H1 (cell line): ENCODE results near the gene TRAIP. TPM values are rescaled to one million over a fixed set of nuclear protein-coding genes. Genes with fewer than 3 reads are reported as not detected.

Experiments
- CBX5 ChIP-seq: fragments of 300-800, 300-1000 bp; sonication (generic); IDR thresholded peaks from 2 replicates; pipeline ENCODE4 v1.7.1; 2016; ENCODE audit warnings: antibody characterized with exemption, low read length, low read depth
- CREB1 ChIP-seq: IDR thresholded peaks from 2 replicates; pipeline ENCODE4 v1.6.1; 2012; ENCODE audit warnings: inconsistent platforms
- FOSL1 ChIP-seq: IDR thresholded peaks from 2 replicates; pipeline ENCODE4 v1.6.1; 2011; ENCODE audit warnings: mild to moderate bottlenecking, low read depth, low read length, moderate library complexity; ENCODE audit not compliant: insufficient read depth
- GABPA ChIP-seq: IDR thresholded peaks from 2 replicates; pipeline ENCODE4 v1.6.1; 2011; ENCODE audit warnings: mild to moderate bottlenecking, low read length, moderate library complexity, borderline replicate concordance; ENCODE audit not compliant: insufficient read depth
- KDM1A ChIP-seq: fragments of 200-600, 300-600 bp; sonication (generic); IDR thresholded peaks from 2 replicates; pipeline ENCODE4 v1.7.1; 2016; ENCODE audit warnings: mild to moderate bottlenecking, low read length, borderline replicate concordance
- POLR2AphosphoS5 ChIP-seq: IDR thresholded peaks from 2 replicates; pipeline ENCODE4 v1.6.1; 2011; ENCODE audit warnings: low read depth, low read length
- TCF12 ChIP-seq: IDR thresholded peaks from 2 replicates; pipeline ENCODE4 v1.6.1; 2011; ENCODE audit warnings: low read depth, mild to moderate bottlenecking, low read length
- polyA plus RNA-seq, 7 experiments: library from polyadenylated mRNA; depleted of rRNA in 3 of 7; stranded (reverse) in 5 of 7; unstranded in 2 of 7; fragments of >200 nt in 5 of 7; fragments of 200-250 nt in 2 of 7; gene quantifications; 1 replicate in 5 of 7; 2 replicates in 1 of 7; 4 replicates in 1 of 7; pipeline versions ENCODE4 v1.2.1 to v1.2.3, GENCODE V29; 2011 to 2013; ENCODE audit warnings: missing spikeins in 2 of 7, mixed read lengths in 2 of 7
- total RNA-seq: library from RNA; stranded (reverse); fragmentation: NEBNext Ultra II Directional; extraction: Animal tissue kit (Norgen Biotek cat#: 25700); gene quantifications from 2 replicates; pipeline ENCODE4 v1.2.1, GENCODE V29; 2021

Gene TRAIP
- total and polyA plus RNA-seq, 2 of the 8 experiments (the other 6 are each of a cell fraction or from before 2014, with no cell fraction given): 27.7 to 28.1 TPM

DNA sequence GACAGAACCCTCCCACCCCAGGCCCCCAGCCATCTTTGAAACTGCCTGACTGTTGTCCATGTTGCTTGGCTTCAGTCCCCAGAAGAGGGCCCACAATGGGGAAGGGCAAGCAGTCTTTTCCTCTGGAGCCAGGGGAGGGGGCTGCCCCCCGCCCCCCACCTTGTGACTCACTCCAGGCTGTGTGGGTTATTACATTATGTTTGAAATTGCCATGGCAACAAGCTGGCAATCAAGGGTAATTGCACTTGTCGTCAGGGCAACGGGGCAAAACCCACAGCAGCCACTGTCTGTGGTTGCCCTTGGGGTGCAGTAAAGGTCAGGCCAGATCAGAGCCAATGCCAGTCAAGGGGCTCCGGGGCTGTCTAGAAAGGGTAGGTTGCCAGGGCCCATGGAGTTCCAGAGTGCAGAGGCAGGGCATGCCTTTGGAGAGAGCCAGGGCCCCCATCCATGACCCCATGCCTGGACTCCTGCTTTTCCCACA lies 16.5 kb upstream of the TRAIP start (continued):
- TF ChIP-seq FOSL1: no peak
- TF ChIP-seq GABPA: no peak
- no peak for TF ChIP-seq KDM1A
- TF ChIP-seq CBX5: no peak
- no peak for TF ChIP-seq CREB1
- TF ChIP-seq TCF12: no peak
- no peak for TF ChIP-seq POLR2AphosphoS5
